ENCODE measurements around the gene OR5D14.

The OR5D14 gene
- total RNA-seq: 0 reads per million in 2 experiments

GRCh38 chr11:55795256-55795655, at the start of gene OR5D14:
Gene OR5D14, plus strand, starts transcription at chr11:55795556. Its CDS starts 0 bp downstream, at chr11:55795556.
- DNase-seq (ENCODE audit: low read depth): no peak

DNA sequence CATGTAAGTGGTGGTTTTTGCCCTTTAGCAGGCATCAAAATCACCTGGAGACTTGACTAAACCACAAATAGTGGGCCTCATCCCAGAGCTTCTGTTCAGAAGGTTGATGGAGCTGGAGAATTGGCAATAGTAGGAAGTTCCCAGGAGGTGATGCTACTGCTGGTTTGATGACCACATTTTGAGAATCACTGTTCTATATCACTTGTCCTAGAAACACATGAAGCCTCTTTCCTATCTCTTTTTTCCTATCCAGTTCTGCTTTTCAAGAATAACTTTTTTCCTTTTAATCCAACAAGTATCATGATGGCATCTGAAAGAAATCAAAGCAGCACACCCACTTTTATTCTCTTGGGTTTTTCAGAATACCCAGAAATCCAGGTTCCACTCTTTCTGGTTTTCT, 22.2 kb upstream of the OR5D14 start, which contains the start of gene OR5D13:
Gene OR5D13, plus strand, starts transcription at position 301 of the 400 bp plus-strand sequence. Its CDS starts 0 bp downstream, at position 301.
- no peak for DNase-seq (ENCODE audit: low read depth)

DNA sequence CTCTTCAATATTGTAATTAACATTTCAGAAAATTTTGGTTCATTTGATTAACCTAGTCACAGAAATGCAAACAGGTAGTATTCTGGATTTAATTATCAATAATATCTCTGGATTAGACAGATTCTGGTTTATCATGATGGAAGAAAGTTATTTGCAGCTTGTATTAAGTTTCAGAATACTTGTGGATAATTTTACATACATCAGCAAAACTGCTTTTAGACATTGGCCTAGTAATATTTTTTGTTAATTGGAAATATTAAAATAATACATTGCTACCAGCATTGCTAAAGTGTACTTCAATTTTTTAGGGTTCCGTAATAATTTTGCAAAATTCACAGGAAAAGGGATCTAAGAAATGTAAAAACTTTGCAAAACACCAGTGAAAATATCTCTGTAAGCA, 3.8 kb upstream of the OR5D14 start:
- DNase-seq (ENCODE audit: low read depth): no peak

GRCh38 chr11:55793321-55793720, 2.0 kb upstream of the OR5D14 start:
- no peak for DNase-seq (ENCODE audit: low read depth)

GRCh38 chr11:55806248-55806647, 10.9 kb downstream of the OR5D14 start:
- DNase-seq (ENCODE audit: low read depth): no peak

DNA sequence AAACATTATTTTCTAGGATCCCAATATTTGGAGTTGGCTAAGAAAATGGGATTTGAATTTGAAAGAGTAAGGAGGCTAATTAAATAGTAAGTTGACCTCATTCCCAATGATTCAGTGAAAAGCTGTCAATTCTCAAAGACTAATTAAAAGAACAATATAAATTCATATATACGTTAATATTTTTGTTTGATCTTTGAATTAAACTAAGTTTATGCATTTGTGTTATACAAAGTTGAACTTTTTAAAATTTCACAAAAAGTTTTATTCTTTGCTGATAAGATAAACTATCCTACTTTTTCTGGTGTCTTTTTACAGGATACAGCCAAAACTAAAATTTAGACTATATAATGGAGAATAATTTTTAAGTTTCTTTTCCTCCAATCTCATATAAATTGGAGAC, 15.7 kb downstream of the OR5D14 start, which contains the start of gene OR5L1:
Gene OR5L1, plus strand, starts transcription at position 301 of the 400 bp plus-strand sequence. CDS start 100 bp downstream, outside the sequence.
- no peak for DNase-seq (ENCODE audit: low read depth)

GRCh38 chr11:55819330-55819729, 24.0 kb downstream of the OR5D14 start, which contains the start of gene OR5D18:
Gene OR5D18, plus strand, starts transcription at chr11:55819630. Its CDS starts 0 bp downstream, at chr11:55819630.
- DNase-seq (ENCODE audit: low read depth): no peak

GRCh38 chr11:55826919-55827318, 31.6 kb downstream of the OR5D14 start, which contains the start of gene OR5L2:
Gene OR5L2, plus strand, starts transcription at chr11:55827219. Its CDS starts 0 bp downstream, at chr11:55827219.
- DNase-seq (ENCODE audit: low read depth): no peak

- DNase-seq (ENCODE audit: low read depth): no peak
Observed at GRCh38 chr11:55838452-55838851, 43.1 kb downstream of the OR5D14 start, which contains the start of gene OR5D16. Gene OR5D16, plus strand, starts transcription at chr11:55838752. Its CDS starts 0 bp downstream, at chr11:55838752.
